ENCODE data around the gene TPSG1. TPM values are rescaled to one million over a fixed set of nuclear protein-coding genes. Genes with fewer than 3 reads are reported as not detected.
"Not testable (repeated sequence)": the region's sequence is repeated elsewhere in the genome, so short reads cannot be mapped to it uniquely, and the experiment has no call there.

TPSG1 gene
- total RNA-seq, 3 donors from 2014 or later (not counting 1 experiment from before 2014, with no cell fraction given), result 0.40 TPM; not detected in 2

GRCh38 chr16:1257561-1258224, 32.6 kb upstream of the TPSG1 start:
- H3K27me3 Mint-ChIP-seq (ENCODE audit: low read depth in 2 of 2), result peaks cover 8 to 19% of the 10 kb centered on the region in 2 donors
- no peaks in the 10 kb centered on the region for H3K9me3 ChIP-seq (ENCODE audit: control insufficient read depth, insufficient read depth, low read length)
- ATAC-seq (no peak), DNase-seq (no peak)
- intact Hi-C loops (cut with micrococcal nuclease), result no loop called here
- H3K36me3 Mint-ChIP-seq, result no peaks in the 10 kb centered on the region
- no peaks in the 10 kb centered on the region for H3K9me3 Mint-ChIP-seq
- H3K4me3 Mint-ChIP-seq, result no peak overlapping the region
- 85% methylated on average over 34 of the region's 34 CpGs for WGBS (ENCODE audit: insufficient coverage)
- no peak for TF ChIP-seq CTCF (IDR thresholded peaks at IDR 0.05)
- no peak overlapping the region for H3K27ac Mint-ChIP-seq
- no peak overlapping the region for H3K4me3 ChIP-seq (ENCODE audit: low read length)
- no peaks in the 10 kb centered on the region for H3K36me3 ChIP-seq (ENCODE audit: control insufficient read depth, insufficient read depth, low read length)
- no peak overlapping the region for H3K27ac ChIP-seq (ENCODE audit: low read length)
- peaks cover 15% of the 10 kb centered on the region for H3K27me3 ChIP-seq (ENCODE audit: control insufficient read depth, insufficient read depth, low read length)
- H3K4me1 Mint-ChIP-seq, result peaks cover 5 to 6% of the 10 kb centered on the region in 2 donors
- peaks cover 9% of the 10 kb centered on the region for H3K4me1 ChIP-seq (ENCODE audit: control insufficient read depth, insufficient read depth, low read length)

- H3K4me3 ChIP-seq (ENCODE audit: low read length), result no peak overlapping the region
- intact Hi-C loops (cut with micrococcal nuclease), result no loop called here
- Mint-ChIP-seq H3K4me1 (peaks cover 5 to 6% of the 10 kb centered on the region in 2 donors), H3K9me3 (no peaks in the 10 kb centered on the region), H3K4me3 (no peak overlapping the region), H3K36me3 (no peaks in the 10 kb centered on the region), H3K27ac (no peak overlapping the region), H3K27me3 (ENCODE audit: low read depth in 2 of 2) (peaks cover 8 to 16% of the 10 kb centered on the region in 2 donors)
- no peaks in the 10 kb centered on the region for H3K36me3 ChIP-seq (ENCODE audit: control insufficient read depth, insufficient read depth, low read length)
- no peak overlapping the region for H3K27ac ChIP-seq (ENCODE audit: low read length)
- ATAC-seq (no peak), DNase-seq (no peak)
- 87% methylated on average over 22 of the region's 22 CpGs for WGBS (ENCODE audit: insufficient coverage)
- peaks cover 15% of the 10 kb centered on the region for H3K27me3 ChIP-seq (ENCODE audit: control insufficient read depth, insufficient read depth, low read length)
- no peak for TF ChIP-seq CTCF (IDR thresholded peaks at IDR 0.05)
- H3K4me1 ChIP-seq (ENCODE audit: control insufficient read depth, insufficient read depth, low read length), result peaks cover 9% of the 10 kb centered on the region
- H3K9me3 ChIP-seq (ENCODE audit: control insufficient read depth, insufficient read depth, low read length), result no peaks in the 10 kb centered on the region
Measured at GRCh38 chr16:1256874-1257322, 31.8 kb upstream of the TPSG1 start.

- H3K4me3 Mint-ChIP-seq; H3K27ac Mint-ChIP-seq; H3K9me3 ChIP-seq (ENCODE audit: control insufficient read depth, insufficient read depth, low read length); H3K36me3 Mint-ChIP-seq; H3K4me1 ChIP-seq (ENCODE audit: control insufficient read depth, insufficient read depth, low read length); DNase-seq; ATAC-seq; intact Hi-C loops (cut with micrococcal nuclease); H3K27ac ChIP-seq (ENCODE audit: low read length); H3K4me3 ChIP-seq (ENCODE audit: low read length); H3K36me3 ChIP-seq (ENCODE audit: control insufficient read depth, insufficient read depth, low read length); H3K9me3 Mint-ChIP-seq; H3K4me1 Mint-ChIP-seq: not testable (repeated sequence)
- peaks cover 8 to 13% of the 10 kb centered on the region in 2 donors for H3K27me3 Mint-ChIP-seq (ENCODE audit: low read depth in 2 of 2)
- H3K27me3 ChIP-seq (ENCODE audit: control insufficient read depth, insufficient read depth, low read length), result peaks cover 15% of the 10 kb centered on the region
- WGBS (ENCODE audit: insufficient coverage), result 73% methylated on average over 23 of the region's 23 CpGs
Measured at GRCh38 chr16:1256296-1256873, 31.3 kb upstream of the TPSG1 start.

GRCh38 chr16:1255276-1256122, 30.4 kb upstream of the TPSG1 start, which contains the start of gene TPSD1:
TSS of gene TPSD1 (plus strand) at chr16:1256069. CDS start at chr16:1256281, 212 bp downstream.
- H3K36me3 ChIP-seq (ENCODE audit: control insufficient read depth, insufficient read depth, low read length); H3K4me3 ChIP-seq (ENCODE audit: low read length); H3K27ac ChIP-seq (ENCODE audit: low read length); H3K27me3 Mint-ChIP-seq (ENCODE audit: low read depth in 2 of 2); H3K4me1 ChIP-seq (ENCODE audit: control insufficient read depth, insufficient read depth, low read length); ATAC-seq; H3K4me1 Mint-ChIP-seq; H3K36me3 Mint-ChIP-seq; intact Hi-C loops (cut with micrococcal nuclease); H3K27ac Mint-ChIP-seq; H3K9me3 Mint-ChIP-seq; DNase-seq; H3K9me3 ChIP-seq (ENCODE audit: control insufficient read depth, insufficient read depth, low read length); H3K4me3 Mint-ChIP-seq: not testable (repeated sequence)
- peaks cover 13% of the 10 kb centered on the region for H3K27me3 ChIP-seq (ENCODE audit: control insufficient read depth, insufficient read depth, low read length)
- 67% methylated on average over 21 of the region's 26 CpGs for WGBS (ENCODE audit: insufficient coverage)

GRCh38 chr16:1254821-1255220, 29.8 kb upstream of the TPSG1 start:
- ATAC-seq; DNase-seq; H3K27ac ChIP-seq (ENCODE audit: low read length); H3K4me1 Mint-ChIP-seq; H3K36me3 ChIP-seq (ENCODE audit: control insufficient read depth, insufficient read depth, low read length); H3K27ac Mint-ChIP-seq; H3K27me3 Mint-ChIP-seq (ENCODE audit: low read depth in 2 of 2); H3K36me3 Mint-ChIP-seq; H3K4me1 ChIP-seq (ENCODE audit: control insufficient read depth, insufficient read depth, low read length); H3K4me3 ChIP-seq (ENCODE audit: low read length); H3K27me3 ChIP-seq (ENCODE audit: control insufficient read depth, insufficient read depth, low read length); intact Hi-C loops (cut with micrococcal nuclease); H3K9me3 ChIP-seq (ENCODE audit: control insufficient read depth, insufficient read depth, low read length); H3K4me3 Mint-ChIP-seq; H3K9me3 Mint-ChIP-seq: not testable (repeated sequence)
- 78% methylated on average over 3 of the region's 3 CpGs for WGBS (ENCODE audit: insufficient coverage)

GRCh38 chr16:1253701-1254364, 28.8 kb upstream of the TPSG1 start:
- ATAC-seq, result peak in 1 of 3 donors; percentile 18
- H3K4me1 Mint-ChIP-seq; H3K9me3 Mint-ChIP-seq; H3K4me3 Mint-ChIP-seq; H3K27ac Mint-ChIP-seq; intact Hi-C loops (cut with micrococcal nuclease); DNase-seq; H3K36me3 Mint-ChIP-seq; H3K27me3 ChIP-seq (ENCODE audit: control insufficient read depth, insufficient read depth, low read length); H3K9me3 ChIP-seq (ENCODE audit: control insufficient read depth, insufficient read depth, low read length); H3K36me3 ChIP-seq (ENCODE audit: control insufficient read depth, insufficient read depth, low read length); H3K4me3 ChIP-seq (ENCODE audit: low read length); H3K4me1 ChIP-seq (ENCODE audit: control insufficient read depth, insufficient read depth, low read length); H3K27me3 Mint-ChIP-seq (ENCODE audit: low read depth in 2 of 2); H3K27ac ChIP-seq (ENCODE audit: low read length): not testable (repeated sequence)
- no CpG with 5 or more reads among the region's 47 CpGs for WGBS (ENCODE audit: insufficient coverage)

Measured in natural killer cell (primary cell).